Uterus (tissue), 4 donors: Measurements from ENCODE around the gene CYB5R3. TPM values are rescaled to one million over a fixed set of nuclear protein-coding genes. Genes with fewer than 3 reads are reported as not detected.

Experiments
- DNase-seq, 2 donors: peaks; one replicate each; pipeline ENCODE4 v3.0.0-alpha.2; 2019 to 2020
- H3K27ac ChIP-seq, 2 donors: fragments of 200-600 bp; sonication (generic); 1 replicate in 1 of 2; 2 replicates in 1 of 2; pipeline ENCODE4 v1.5.1; 2016 to 2018
- H3K27me3 ChIP-seq, 2 donors: fragments of 200-600 bp; sonication (generic); one replicate each; pipeline ENCODE4 v1.5.1; 2018 to 2019; ENCODE audit warnings: control low read depth in 1 of 2
- H3K36me3 ChIP-seq, 2 donors: fragments of 200-600 bp; sonication (generic); one replicate each; pipeline ENCODE4 v1.5.1; 2019; ENCODE audit warnings: control low read depth in 1 of 2
- H3K4me1 ChIP-seq, 2 donors: fragments of 200-600 bp; sonication (generic); one replicate each; pipeline ENCODE4 v1.5.1; 2018 to 2019; ENCODE audit warnings: control low read depth in 1 of 2
- H3K4me3 ChIP-seq, 2 donors: fragments of 200-600 bp; sonication (generic); 1 replicate in 1 of 2; 2 replicates in 1 of 2; pipeline ENCODE4 v1.5.1; 2018 to 2019; ENCODE audit warnings: mild to moderate bottlenecking in 1 of 2
- H3K9me3 ChIP-seq, 2 donors: fragments of 200-600 bp; sonication (generic); one replicate each; pipeline ENCODE4 v1.5.1; 2019; ENCODE audit warnings: control low read depth in 1 of 2
- CTCF ChIP-seq, 4 experiments: fragments of 200-600 bp in 2 of 4; fragments of 450-650 bp in 2 of 4; sonication (generic) in 2 of 4; IDR thresholded peaks; one replicate each; pipeline ENCODE4 v1.5.1; 2016 to 2019; ENCODE audit warnings: antibody characterized with exemption in 4 of 4, mild to moderate bottlenecking in 2 of 4, moderate library complexity in 1 of 4
- POLR2A ChIP-seq, 2 donors: fragments of 450-650 bp; IDR thresholded peaks; one replicate each; pipeline ENCODE4 v1.6.1; 2016; ENCODE audit warnings: antibody characterized with exemption in 2 of 2, mild to moderate bottlenecking in 1 of 2, moderate library complexity in 1 of 2
- intact Hi-C: fragments of 100-400 bp; cut with DNase I; formaldehyde crosslinking; loops from one replicate; pipeline ENCODE4 v1.15.1; 2023; ENCODE audit warnings: low total_unique reads
- total RNA-seq, 4 donors: library from RNA; depleted of rRNA in 3 of 4; stranded (reverse); fragments of >200 nt in 3 of 4; gene quantifications; one replicate each; pipeline versions ENCODE4 v1.1.0 to v1.2.4, GENCODE V29; 2014 to 2023
- donor health status: DM: yes; HTN: yes; CAD: no.

The CYB5R3 gene
- 100 to 1,000 TPM in 1 of 4 donors, 10 to 100 TPM in 3; 34.0 to 225 (median 51.7) TPM for total RNA-seq

- no peaks in the 10 kb centered on the region for H3K27me3 ChIP-seq
- peak within 1 kb of the TSS; percentile 77 to 99 for H3K4me3 ChIP-seq
- peak; percentile 82 to 85 for DNase-seq
- no peaks in the 10 kb centered on the region for H3K9me3 ChIP-seq
- peak within 1 kb of the TSS; percentile 96 to 98 for H3K27ac ChIP-seq
- H3K4me1 ChIP-seq, result peaks cover 12 to 28% of the 10 kb centered on the region in 2 donors
- intact Hi-C loops, result no loop called here
- no peaks in the 10 kb centered on the region for H3K36me3 ChIP-seq
- TF ChIP-seq CTCF (IDR thresholded peaks at IDR 0.05) (no peak), POLR2A (IDR thresholded peaks at IDR 0.05) (peak in 1 of 2 donors; percentile 52)
Measured at GRCh38 chr22:42649246-42650099, at the start of gene CYB5R3. TSS of gene CYB5R3 (minus strand) at chr22:42649392. CDS start at chr22:42649315, 77 bp downstream.

- TF ChIP-seq CTCF (IDR thresholded peaks at IDR 0.05), result no peak
- TF ChIP-seq POLR2A (IDR thresholded peaks at IDR 0.05), result peak in 1 of 2 donors; percentile 20
- intact Hi-C loops, result no loop called here
- H3K27ac ChIP-seq, result peak overlapping the region; percentile 90 to 91
- H3K4me1 ChIP-seq, result peaks cover 4 to 21% of the 10 kb centered on the region in 2 donors
- peak; percentile 87 to 89 for DNase-seq
- H3K9me3 ChIP-seq, result no peaks in the 10 kb centered on the region
- no peaks in the 10 kb centered on the region for H3K36me3 ChIP-seq
- H3K4me3 ChIP-seq, result no peak overlapping the region
- H3K27me3 ChIP-seq, result no peaks in the 10 kb centered on the region
Measured at GRCh38 chr22:42697542-42698013, 48.4 kb upstream of the CYB5R3 start.

GRCh38 chr22:42696331-42696967, 47.3 kb upstream of the CYB5R3 start:
- DNase-seq, result no peak
- no peak for TF ChIP-seq POLR2A (IDR thresholded peaks at IDR 0.05)
- no peak for TF ChIP-seq CTCF (IDR thresholded peaks at IDR 0.05)
- no peaks in the 10 kb centered on the region for H3K36me3 ChIP-seq
- intact Hi-C loops, result no loop called here
- H3K27me3 ChIP-seq, result no peaks in the 10 kb centered on the region
- peaks cover 4 to 21% of the 10 kb centered on the region in 2 donors for H3K4me1 ChIP-seq
- H3K9me3 ChIP-seq, result no peaks in the 10 kb centered on the region
- H3K27ac ChIP-seq, result peak overlapping the region; percentile 90 to 91
- H3K4me3 ChIP-seq, result no peak overlapping the region

GRCh38 chr22:42695294-42695693, 46.1 kb upstream of the CYB5R3 start:
- no peaks in the 10 kb centered on the region for H3K36me3 ChIP-seq
- no peaks in the 10 kb centered on the region for H3K9me3 ChIP-seq
- no peaks in the 10 kb centered on the region for H3K27me3 ChIP-seq
- peaks cover 4 to 21% of the 10 kb centered on the region in 2 donors for H3K4me1 ChIP-seq
- H3K4me3 ChIP-seq, result no peak overlapping the region
- TF ChIP-seq POLR2A (IDR thresholded peaks at IDR 0.05) (no peak), CTCF (IDR thresholded peaks at IDR 0.05) (no peak)
- H3K27ac ChIP-seq, result peak overlapping the region; percentile 0 to 51
- no peak for DNase-seq
- intact Hi-C loops, result no loop called here
